ENCODE data around the gene PPP1R12B.
"Not testable (repeated sequence)": the region's sequence is repeated elsewhere in the genome, so short reads cannot be mapped to it uniquely, and the experiment has no call there.

Gene PPP1R12B

GRCh38 chr1:202405928-202406327, 57.4 kb downstream of the PPP1R12B start:
- DNase-seq = no peak

- not testable (repeated sequence) for DNase-seq
Observed at GRCh38 chr1:202406896-202407295, 58.4 kb downstream of the PPP1R12B start.

GRCh38 chr1:202407378-202407777, 58.9 kb downstream of the PPP1R12B start:
- not testable (repeated sequence) for DNase-seq

GRCh38 chr1:202410251-202410650, 61.8 kb downstream of the PPP1R12B start:
- DNase-seq = not testable (repeated sequence)

GRCh38 chr1:202410854-202411357, 62.4 kb downstream of the PPP1R12B start:
- DNase-seq = not testable (repeated sequence)

GRCh38 chr1:202411422-202411821, 62.9 kb downstream of the PPP1R12B start:
- DNase-seq = no peak

- not testable (repeated sequence) for DNase-seq
Observed at GRCh38 chr1:202412421-202412820, 63.9 kb downstream of the PPP1R12B start.

- DNase-seq = no peak
Observed at GRCh38 chr1:202416641-202417040, 68.1 kb downstream of the PPP1R12B start.

GRCh38 chr1:202417141-202417540, 68.6 kb downstream of the PPP1R12B start:
- not testable (repeated sequence) for DNase-seq

GRCh38 chr1:202417762-202418201, 69.3 kb downstream of the PPP1R12B start:
- not testable (repeated sequence) for DNase-seq

- DNase-seq = not testable (repeated sequence)
Observed at GRCh38 chr1:202419731-202420130, 71.2 kb downstream of the PPP1R12B start.

GRCh38 chr1:202420422-202421094, 72.1 kb downstream of the PPP1R12B start:
- not testable (repeated sequence) for DNase-seq

GRCh38 chr1:202422709-202423108, 74.2 kb downstream of the PPP1R12B start:
- not testable (repeated sequence) for DNase-seq

- DNase-seq = not testable (repeated sequence)
Observed at GRCh38 chr1:202424260-202424659, 75.8 kb downstream of the PPP1R12B start.

GRCh38 chr1:202430111-202430510, 81.6 kb downstream of the PPP1R12B start:
- DNase-seq = not testable (repeated sequence)

GRCh38 chr1:202432338-202432737, 83.8 kb downstream of the PPP1R12B start:
- not testable (repeated sequence) for DNase-seq

GRCh38 chr1:202433155-202434043, 84.9 kb downstream of the PPP1R12B start:
- no peak for DNase-seq

- no peak for DNase-seq
Observed at GRCh38 chr1:202434059-202434458, 85.6 kb downstream of the PPP1R12B start.

GRCh38 chr1:202438393-202439174, 90.1 kb downstream of the PPP1R12B start:
- no peak for DNase-seq

GRCh38 chr1:202439308-202439707, 90.8 kb downstream of the PPP1R12B start:
- no peak for DNase-seq

- not testable (repeated sequence) for DNase-seq
Observed at GRCh38 chr1:202448140-202448539, 99.6 kb downstream of the PPP1R12B start.

- not testable (repeated sequence) for DNase-seq
Observed at GRCh38 chr1:202451641-202452040, 103.1 kb downstream of the PPP1R12B start.

- DNase-seq = no peak
Observed at GRCh38 chr1:202452508-202452907, 104.0 kb downstream of the PPP1R12B start.
